Smooth muscle cell (in vitro differentiated cells): ENCODE data around the gene ROR1. TPM values are rescaled to one million over a fixed set of nuclear protein-coding genes. Genes with fewer than 3 reads are reported as not detected.

Experiments used
- DNase-seq: peaks from one replicate; lab custom pipeline; 2025; ENCODE audit not compliant: unreplicated experiment; lab: John Stamatoyannopoulos, UW
- H2AFZ ChIP-seq: fragments of 200-600 bp; sonication (generic); 2 replicates; pipeline ENCODE4 v1.6.0; 2016; ENCODE audit warnings: antibody characterized with exemption, low read depth, mild to moderate bottlenecking
- H3F3A ChIP-seq: fragments of 200-600 bp; sonication (generic); 2 replicates; pipeline ENCODE4 v1.6.0; 2017; ENCODE audit warnings: antibody characterized with exemption, low read depth
- H3K27ac ChIP-seq: fragments of 200-600 bp; sonication (generic); 2 replicates; pipeline ENCODE4 v1.5.1; 2016; ENCODE audit warnings: low read depth, mild to moderate bottlenecking
- H3K27me3 ChIP-seq: fragments of 200-600 bp; sonication (generic); 2 replicates; pipeline ENCODE4 v1.6.1; 2016; ENCODE audit warnings: low read depth, mild to moderate bottlenecking
- H3K36me3 ChIP-seq: fragments of 200-600 bp; sonication (generic); 2 replicates; pipeline ENCODE4 v1.5.1; 2016; ENCODE audit warnings: low read depth
- H3K4me1 ChIP-seq: fragments of 200-600 bp; sonication (generic); 2 replicates; pipeline ENCODE4 v1.5.1; 2016; ENCODE audit warnings: low read depth
- H3K4me2 ChIP-seq: fragments of 200-600 bp; sonication (generic); 2 replicates; pipeline ENCODE4 v1.6.0; 2016; ENCODE audit warnings: mild to moderate bottlenecking
- H3K4me3 ChIP-seq: fragments of 200-600 bp; sonication (generic); 2 replicates; pipeline ENCODE4 v1.5.1; 2016; ENCODE audit warnings: mild to moderate bottlenecking
- H3K79me2 ChIP-seq: fragments of 200-600 bp; sonication (generic); 2 replicates; pipeline ENCODE4 v1.6.0; 2016; ENCODE audit warnings: low read depth, mild to moderate bottlenecking
- H3K9ac ChIP-seq: fragments of 200-600 bp; sonication (generic); 2 replicates; pipeline ENCODE4 v1.6.0; 2016; ENCODE audit warnings: low read depth
- H3K9me3 ChIP-seq: fragments of 200-600 bp; sonication (generic); replicated peaks from 2 replicates; pipeline ENCODE4 v1.5.1; 2016; ENCODE audit warnings: low read depth
- H4K20me1 ChIP-seq: fragments of 200-600 bp; sonication (generic); 2 replicates; pipeline ENCODE4 v1.6.0; 2016; ENCODE audit warnings: low read depth
- CTCF ChIP-seq: fragments of 200-600 bp; sonication (generic); IDR thresholded peaks from 2 replicates; pipeline ENCODE4 v1.5.1; 2017; ENCODE audit warnings: borderline replicate concordance, mild to moderate bottlenecking, antibody characterized with exemption; ENCODE audit not compliant: insufficient read depth, poor library complexity, severe bottlenecking
- WGBS: methylation state at CpG from one replicate; pipeline ENCODE4 v1.1.7; 2016; ENCODE audit warnings: low lambda C conversion rate; 5-methylcytosine and 5-hydroxymethylcytosine counted together
- polyA plus RNA-seq: library from polyadenylated mRNA; unstranded; fragments of >200 nt; fragmentation: Nextera tagmentation; extraction: Ambion mirVana; gene quantifications from 2 replicates; pipeline ENCODE4 v1.2.1, GENCODE V29; 2016
- total RNA-seq: library from RNA; depleted of rRNA; stranded (reverse); fragments of >200 nt; gene quantifications from 2 replicates; pipeline ENCODE4 v1.2.3, GENCODE V29; 2014

Gene ROR1
- total and polyA plus RNA-seq, 2 experiments from 2014 or later: 3.3 to 7.2 TPM

- Histone ChIP-seq H3K4me3 (no peak overlapping the region), H3K27me3 (no peaks in the 10 kb centered on the region), H3F3A (peaks cover 5% of the 10 kb centered on the region), H3K79me2 (peaks cover 15% of the 10 kb centered on the region), H3K9me3 (no peaks in the 10 kb centered on the region), H3K27ac (no peak overlapping the region), H3K9ac (no peak overlapping the region), H4K20me1 (no peaks in the 10 kb centered on the region), H3K36me3 (no peaks in the 10 kb centered on the region), H2AFZ (no peak overlapping the region), H3K4me2 (no peak overlapping the region), H3K4me1 (peaks cover 18% of the 10 kb centered on the region)
- no peak for DNase-seq
- no peak for TF ChIP-seq CTCF
- WGBS: 93% methylated on average over 1 of the region's 1 CpG
These were observed 107.2 kb downstream of the ROR1 start for GRCh38 chr1:63880958-63881576.

GRCh38 chr1:63882048-63882704, 108.4 kb downstream of the ROR1 start:
- H3K27me3 ChIP-seq: no peaks in the 10 kb centered on the region
- TF ChIP-seq CTCF: no peak
- no peak overlapping the region for H3K27ac ChIP-seq
- peaks cover 5% of the 10 kb centered on the region for H3F3A ChIP-seq
- peaks cover 18% of the 10 kb centered on the region for H3K4me1 ChIP-seq
- WGBS: 88% methylated on average over 4 of the region's 4 CpGs
- no peak overlapping the region for H3K4me2 ChIP-seq
- H3K9me3 ChIP-seq: no peaks in the 10 kb centered on the region
- H3K9ac ChIP-seq: no peak overlapping the region
- no peaks in the 10 kb centered on the region for H4K20me1 ChIP-seq
- no peaks in the 10 kb centered on the region for H3K36me3 ChIP-seq
- peaks cover 15% of the 10 kb centered on the region for H3K79me2 ChIP-seq
- DNase-seq: no peak
- H3K4me3 ChIP-seq: no peak overlapping the region
- H2AFZ ChIP-seq: no peak overlapping the region

GRCh38 chr1:63883494-63884235, 109.8 kb downstream of the ROR1 start:
- Histone ChIP-seq H3K36me3 (no peaks in the 10 kb centered on the region), H3K9ac (no peak overlapping the region), H2AFZ (no peak overlapping the region), H3K9me3 (no peaks in the 10 kb centered on the region), H3K4me1 (peaks cover 5% of the 10 kb centered on the region), H3K27me3 (no peaks in the 10 kb centered on the region), H3K79me2 (peaks cover 15% of the 10 kb centered on the region), H3F3A (peaks cover 1% of the 10 kb centered on the region), H3K4me2 (no peak overlapping the region), H4K20me1 (no peaks in the 10 kb centered on the region), H3K4me3 (no peak overlapping the region), H3K27ac (no peak overlapping the region)
- no peak for TF ChIP-seq CTCF
- WGBS: 84% methylated on average over 6 of the region's 6 CpGs
- no peak for DNase-seq
